GM19351 (cell line): ENCODE measurements around the gene NELFB.

ENCODE experiments used
- ATAC-seq: cut with Tn5 transposase; IDR thresholded peaks from one replicate; pipeline ENCODE4 v1.9.1; 2021; ENCODE audit warnings: mild to moderate bottlenecking, moderate library complexity; ENCODE audit not compliant: unreplicated experiment

Gene NELFB

DNA sequence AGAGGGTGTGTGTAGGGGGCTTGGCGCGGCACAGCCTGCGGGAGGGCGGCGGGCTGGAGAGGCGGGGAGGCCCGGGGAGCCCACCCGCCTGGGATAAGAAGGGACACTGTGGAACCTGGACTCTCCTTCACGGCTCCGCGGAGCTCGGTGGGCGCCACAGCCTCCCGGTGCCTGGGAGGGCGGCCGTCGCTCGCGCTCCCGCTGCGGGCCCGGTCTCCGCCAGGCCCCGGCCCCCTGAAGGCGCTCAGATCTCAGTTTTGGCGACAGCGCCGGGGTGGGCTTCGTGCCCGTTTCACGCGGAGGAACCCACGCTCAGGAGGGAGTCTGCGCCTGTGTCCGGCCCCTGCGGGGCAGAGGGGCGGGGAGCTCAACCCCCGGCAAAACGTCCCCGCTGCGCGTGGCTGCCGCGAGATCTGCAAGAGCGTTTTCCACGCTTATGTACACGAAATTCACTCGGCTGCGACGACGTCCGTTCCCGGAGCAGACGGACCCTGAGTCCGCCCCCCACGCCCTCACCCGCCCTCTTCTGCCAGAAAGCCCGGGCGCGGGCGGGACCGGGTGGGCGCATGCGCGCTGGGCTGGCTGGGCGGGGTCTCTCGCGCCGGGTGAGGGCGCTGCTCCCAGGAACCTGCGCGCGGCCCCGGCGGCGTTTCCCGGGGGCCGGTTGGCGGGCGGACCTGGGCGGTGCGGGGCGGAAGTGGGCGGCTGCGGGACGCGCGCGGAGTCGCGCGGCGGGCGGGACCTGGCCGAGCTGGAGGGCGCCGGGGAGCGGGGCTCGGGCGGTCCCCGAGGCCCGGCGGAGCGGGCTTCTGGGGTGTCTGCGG is at the start of gene NELFB:
Gene NELFB, plus strand, starts transcription at position 704 of the 824 bp plus-strand sequence.
- peak; percentile 77 for ATAC-seq

DNA sequence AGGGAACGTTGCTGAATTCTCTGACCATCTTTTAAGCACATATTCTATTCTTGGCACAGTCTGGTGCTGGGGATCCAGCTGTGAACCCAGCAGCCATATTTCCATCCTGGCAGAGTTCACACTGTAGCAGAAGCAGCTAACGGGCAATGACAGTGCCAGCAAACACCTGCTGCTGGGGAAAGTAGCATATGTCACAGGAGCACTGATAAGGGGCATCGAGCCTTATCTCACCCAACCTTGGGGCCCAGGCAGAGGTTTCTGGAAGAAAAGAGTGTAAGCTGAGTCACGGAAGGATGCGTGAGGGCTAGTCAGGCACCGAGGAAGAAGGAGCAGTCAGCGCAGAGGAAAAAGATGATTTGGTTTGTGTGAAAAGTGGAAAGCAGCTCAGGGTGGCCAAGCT is 48.5 kb upstream of the NELFB start:
- ATAC-seq: no peak

DNA sequence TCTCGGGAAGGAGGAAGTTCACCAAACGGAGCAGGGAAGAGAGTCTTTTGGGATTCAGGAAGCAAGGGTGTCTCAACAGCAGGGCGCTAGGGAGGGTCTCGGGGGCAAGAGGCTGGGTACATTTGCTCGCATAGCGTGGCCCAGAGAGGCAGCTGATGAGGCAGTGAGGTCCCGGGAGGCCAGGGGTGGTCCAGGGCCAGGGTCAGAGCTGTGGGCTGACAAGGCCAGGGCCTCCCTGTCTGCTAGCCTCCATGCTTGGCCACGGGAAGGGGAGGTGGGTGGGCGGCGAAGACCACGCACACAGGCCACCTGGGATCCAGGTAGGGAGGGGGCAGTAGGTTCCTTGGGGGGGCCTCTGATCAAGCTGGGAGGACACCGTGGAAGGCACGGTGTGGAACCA is 43.6 kb upstream of the NELFB start:
- no peak for ATAC-seq

DNA sequence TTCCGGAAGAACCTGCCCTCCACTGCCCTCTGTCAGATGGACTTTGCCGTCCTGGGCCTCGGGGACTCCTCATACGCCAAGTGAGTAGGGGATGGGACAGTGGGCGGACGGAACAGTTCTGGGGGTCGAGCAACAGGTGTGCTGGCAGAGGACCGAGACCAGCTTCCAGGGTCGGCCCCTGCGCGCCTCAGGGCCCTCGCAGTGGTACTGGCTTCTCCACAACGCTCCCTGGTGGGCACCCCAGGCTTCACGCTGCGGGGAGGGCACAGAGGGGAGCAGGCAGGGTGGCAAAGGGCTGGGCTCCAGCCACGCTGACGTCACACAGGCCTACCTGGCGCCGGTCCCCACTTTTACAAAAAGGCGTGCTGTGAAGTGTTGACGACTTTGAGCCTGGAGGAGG is 42.6 kb upstream of the NELFB start:
- no peak for ATAC-seq

DNA sequence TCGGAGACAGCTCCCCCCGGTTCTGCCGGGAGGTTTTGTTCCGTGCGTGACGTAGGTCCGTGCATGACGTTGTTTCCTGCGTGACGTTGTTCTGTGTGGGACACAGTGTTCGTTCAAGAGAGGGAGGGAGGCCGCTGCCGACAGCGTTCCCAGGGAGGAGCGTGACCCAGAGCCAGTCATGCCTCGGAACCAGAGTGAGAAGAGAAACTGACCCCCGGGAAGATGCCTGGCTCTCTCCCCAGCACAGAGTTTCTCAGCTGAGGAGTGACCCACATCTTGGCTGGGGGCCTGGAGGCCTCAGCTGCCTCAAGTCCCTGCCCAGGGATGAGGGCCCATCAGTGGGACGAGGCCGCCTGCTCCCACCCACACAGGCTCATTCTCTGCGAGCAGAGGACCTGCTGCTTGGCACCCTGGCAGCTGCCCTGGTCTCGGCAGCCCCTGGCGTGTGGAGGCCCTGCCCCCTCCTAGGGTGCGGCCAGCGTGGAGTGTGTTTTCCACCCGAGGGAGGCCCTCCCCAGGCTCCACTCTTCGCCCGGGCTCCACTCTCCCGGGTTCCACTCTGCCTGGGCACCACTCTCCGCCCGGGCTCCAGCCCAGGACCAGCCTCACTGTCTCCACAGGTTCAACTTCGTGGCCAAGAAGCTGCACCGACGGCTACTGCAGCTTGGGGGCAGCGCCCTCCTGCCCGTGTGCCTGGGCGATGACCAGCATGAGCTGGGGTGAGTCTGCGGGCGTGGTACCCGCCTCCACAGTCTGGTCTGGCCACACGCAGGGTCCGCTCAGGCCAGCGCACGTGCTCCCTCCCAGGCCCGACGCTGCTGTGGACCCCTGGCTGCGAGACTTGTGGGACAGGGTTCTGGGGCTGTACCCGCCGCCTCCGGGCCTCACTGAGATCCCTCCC is 41.7 kb upstream of the NELFB start:
- ATAC-seq: no peak

DNA sequence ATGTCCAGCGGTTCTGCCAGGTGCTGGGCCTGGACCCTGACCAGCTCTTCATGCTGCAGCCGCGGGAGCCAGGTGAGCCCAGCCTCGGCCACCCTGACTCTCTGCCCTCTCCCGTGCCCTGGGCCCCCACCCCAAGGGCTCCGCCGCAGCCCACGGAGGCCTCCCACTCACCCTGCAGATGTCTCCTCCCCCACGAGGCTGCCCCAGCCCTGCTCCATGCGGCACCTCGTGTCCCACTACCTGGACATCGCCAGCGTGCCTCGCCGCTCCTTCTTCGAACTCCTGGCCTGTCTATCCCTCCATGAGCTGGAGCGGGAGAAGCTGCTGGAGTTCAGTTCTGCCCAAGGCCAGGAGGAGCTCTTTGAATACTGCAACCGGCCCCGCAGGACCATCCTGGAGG is 40.5 kb upstream of the NELFB start:
- ATAC-seq: no peak

DNA sequence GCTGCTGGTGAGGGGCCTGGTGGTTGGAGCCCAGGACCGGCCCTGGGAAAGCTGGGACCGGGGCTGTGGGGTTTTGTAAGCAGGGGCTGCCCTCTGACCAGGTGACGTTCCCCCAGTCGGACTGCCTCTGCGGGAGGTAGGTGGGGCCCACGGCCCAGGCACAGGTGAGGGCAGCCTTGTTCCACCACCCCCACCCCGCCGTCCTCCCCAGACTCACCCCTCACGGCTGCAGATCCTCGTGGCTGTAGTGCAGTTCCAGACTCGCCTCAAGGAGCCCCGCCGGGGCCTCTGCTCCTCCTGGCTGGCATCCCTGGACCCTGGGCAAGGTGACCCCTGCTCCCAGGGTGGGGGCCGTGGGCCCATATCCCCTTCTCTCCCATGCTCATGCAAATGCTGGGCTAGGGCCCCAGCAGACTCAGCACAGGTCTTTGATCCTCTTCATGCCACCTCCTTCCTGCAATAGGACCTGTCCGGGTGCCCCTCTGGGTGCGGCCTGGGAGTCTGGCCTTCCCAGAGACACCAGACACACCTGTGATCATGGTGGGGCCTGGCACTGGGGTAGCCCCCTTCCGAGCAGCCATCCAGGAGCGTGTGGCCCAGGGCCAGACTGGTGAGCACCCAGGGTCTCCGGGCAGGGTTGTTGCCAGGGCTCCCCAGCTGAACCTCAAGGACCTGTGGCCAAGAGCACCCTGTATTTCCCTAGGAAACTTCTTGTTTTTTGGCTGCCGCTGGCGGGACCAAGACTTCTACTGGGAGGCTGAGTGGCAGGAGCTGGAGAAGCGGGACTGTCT is 39.7 kb upstream of the NELFB start:
- no peak for ATAC-seq

DNA sequence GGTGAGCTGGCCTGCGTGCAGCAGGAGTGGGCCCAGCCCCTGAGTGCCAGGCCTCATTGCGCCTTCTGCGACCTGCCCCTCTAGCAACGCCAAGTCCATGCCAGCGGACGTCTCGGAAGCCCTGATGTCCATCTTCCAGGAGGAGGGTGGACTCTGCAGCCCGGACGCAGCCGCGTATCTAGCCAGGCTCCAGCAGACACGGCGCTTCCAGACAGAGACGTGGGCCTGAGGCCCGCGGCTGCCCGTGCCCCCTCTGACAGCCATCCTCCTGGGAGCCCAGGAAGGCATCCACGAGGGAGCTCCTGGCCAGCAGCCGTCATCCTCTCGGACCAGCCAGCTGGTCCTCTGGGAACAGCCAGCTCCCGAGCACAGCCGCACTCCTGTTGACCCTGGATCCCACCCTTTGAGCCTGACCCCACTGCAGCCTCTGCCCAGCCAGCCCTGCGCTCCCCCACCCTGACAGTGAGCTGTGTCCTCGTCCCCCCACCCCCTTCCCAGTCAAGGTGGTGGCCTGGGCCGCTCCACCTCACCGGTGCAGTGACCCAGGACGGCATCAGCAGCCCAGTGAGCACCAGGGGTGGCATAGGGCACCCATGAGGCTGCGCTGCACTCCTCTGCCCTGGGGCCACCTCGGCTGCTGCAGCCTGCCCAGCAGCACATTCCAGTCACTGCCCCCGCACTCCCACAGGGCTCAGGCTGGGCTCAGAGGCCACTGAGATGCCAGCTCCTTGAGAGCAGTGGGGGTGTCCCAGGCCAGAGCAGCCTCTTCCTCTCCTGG is 38.8 kb upstream of the NELFB start:
- ATAC-seq: no peak

DNA sequence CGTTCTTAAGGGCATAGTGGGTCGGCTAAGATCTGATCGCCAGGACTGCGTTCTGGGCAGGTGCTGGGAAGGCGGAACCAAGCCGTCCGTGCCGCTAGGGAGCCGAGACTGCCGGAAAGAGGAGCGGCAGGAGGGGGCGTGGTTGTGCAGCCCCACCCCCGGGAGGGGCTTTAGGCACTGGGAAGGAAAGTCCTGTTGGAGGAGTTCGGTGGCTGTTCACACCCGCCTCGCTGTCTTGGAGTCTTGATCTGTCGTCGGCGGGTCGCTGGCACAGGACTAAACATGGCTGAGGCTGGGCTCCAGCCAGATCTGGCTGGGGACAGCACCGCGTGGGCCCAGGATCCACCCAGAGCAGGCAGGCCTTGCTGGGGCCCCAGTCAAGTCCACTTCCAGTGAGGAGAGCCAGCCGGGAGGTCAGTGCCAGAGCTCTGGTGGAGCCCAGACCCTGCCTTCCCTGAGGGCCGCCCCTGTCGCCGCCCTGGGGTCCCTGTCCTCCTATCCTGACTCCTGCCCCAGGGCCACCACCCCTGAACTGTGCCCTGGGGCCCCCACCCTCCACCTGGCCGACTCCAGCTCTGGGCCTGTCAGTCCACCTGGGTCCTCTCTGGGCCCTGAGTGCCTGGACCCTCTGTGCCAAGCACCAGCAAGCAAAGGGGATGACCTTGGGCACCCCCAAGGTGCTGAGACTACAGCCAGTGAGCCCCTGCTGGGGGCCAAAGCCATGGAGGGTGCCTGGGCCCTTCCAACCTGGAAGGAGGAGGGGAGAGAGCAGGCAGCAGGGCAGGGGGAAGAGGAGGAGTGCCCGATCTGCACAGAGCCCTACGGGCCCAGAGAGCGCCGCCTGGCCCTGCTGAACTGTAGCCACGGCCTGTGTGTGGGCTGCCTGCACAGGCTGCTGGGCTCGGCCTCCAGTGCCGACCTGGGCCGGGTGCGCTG is 37.6 kb upstream of the NELFB start:
- ATAC-seq: no peak

DNA sequence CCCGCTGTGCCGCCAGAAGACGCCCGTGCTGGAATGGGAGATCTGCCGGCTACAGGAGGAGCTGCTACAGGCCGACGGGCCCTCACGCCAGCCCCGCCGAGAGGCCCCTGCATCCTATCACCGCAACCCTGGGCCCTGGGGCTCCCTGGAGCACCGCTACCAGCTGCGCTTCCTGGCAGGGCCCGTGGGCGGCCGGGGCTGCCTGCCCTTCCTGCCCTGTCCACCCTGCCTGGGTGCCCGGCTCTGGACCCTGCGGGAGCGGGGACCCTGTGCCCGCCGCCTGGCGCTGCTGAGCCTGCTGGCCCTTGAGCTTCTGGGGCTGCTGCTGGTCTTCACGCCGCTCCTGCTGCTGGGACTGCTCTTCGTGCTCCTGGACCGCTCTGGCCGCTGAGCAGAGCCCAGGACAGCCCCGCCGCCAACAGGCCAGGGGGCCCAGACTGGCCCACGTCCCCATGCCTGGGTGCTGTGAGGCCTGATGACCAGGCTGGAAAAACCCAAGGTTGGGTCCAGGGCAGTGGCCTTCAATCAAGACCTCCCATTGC is 36.8 kb upstream of the NELFB start:
- ATAC-seq: no peak

DNA sequence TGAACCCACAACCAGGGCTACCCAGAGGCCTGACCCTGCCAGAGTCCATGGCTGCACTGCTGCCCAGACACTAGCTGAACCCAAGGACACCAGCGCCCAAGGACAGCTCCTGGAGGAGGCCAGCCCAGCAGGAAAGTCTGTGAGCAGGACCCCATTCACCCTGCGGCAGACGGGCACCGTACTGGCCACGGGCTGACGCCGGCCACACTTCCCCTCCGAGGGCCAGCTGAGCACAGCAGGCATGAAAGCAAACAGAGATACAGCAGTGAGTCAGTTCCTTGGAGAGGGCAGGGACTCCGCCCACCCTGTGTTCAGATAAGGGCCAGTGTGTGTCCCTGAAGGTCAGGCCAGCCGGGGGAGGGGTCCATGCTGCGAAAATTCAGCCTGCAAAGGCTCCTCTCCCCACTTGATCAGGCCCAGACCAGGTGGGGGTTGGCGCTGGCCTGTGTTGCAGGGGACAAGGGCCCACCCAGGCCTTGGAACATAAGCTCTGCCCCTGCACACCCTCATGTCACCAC is 36.3 kb upstream of the NELFB start:
- no peak for ATAC-seq

DNA sequence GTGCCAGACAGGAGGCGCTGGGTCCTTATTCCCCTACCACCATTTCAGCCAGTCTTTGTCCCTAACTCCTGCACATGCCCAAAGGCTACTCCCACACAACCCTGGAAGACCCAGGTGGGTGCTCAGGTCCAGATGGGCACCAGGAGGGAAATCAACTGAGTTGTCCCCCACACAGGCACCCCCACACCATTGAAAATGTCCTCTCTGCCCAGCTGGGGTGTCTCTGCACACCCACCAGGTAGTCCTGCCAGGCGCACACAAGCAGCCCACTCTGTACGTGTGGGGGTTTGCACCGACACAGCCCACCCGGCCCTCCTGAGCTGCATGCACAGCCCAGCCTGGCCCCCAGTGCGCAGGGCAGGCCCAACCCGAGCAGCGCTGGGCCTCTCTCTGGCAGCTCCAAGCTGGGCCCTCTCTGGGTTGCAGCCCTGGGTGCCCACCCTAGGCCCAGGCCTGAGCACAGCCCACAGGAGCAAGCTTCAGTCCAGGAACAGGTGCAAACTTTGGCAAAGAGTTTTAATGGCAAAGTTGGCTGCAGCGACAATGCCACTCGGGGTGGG is 35.3 kb upstream of the NELFB start:
- no peak for ATAC-seq

DNA sequence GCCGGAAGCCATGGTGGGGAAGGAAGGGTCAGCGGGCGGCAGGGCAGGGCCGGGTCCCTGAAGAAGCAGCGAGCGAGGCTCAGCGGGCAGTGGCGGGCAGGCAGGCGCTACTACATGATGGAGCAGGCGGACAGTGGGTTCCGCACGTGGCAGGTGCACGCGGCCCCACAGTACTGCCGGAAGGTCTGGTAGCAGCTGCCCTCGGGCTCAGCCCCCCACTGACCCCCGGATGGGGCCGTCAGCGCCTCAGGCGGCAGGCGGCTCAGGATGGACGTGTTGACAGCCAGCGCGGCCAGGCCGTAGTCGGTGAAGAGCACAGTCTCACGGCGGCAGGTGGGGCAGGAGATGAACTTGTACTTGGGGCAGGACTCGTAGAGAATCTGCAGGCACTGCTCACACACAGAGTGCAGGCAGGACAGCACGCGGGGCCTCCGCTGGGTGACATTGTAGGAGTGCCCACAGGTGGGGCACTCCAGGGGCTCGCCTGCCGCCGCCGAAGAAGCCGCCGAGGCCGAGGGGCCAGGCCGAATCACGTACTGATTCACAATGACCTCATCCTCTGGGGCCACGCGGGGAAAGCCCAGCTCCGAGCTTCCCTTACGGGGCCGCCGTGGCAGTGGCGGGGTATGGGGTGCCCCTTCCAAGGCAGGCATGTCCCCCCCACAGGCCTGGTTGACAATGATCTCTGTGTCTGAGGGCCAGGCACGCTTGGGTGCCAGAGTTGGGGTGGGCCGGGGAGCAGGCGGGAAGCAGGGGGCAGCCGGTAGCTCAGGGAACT is 34.6 kb upstream of the NELFB start:
- no peak for ATAC-seq

DNA sequence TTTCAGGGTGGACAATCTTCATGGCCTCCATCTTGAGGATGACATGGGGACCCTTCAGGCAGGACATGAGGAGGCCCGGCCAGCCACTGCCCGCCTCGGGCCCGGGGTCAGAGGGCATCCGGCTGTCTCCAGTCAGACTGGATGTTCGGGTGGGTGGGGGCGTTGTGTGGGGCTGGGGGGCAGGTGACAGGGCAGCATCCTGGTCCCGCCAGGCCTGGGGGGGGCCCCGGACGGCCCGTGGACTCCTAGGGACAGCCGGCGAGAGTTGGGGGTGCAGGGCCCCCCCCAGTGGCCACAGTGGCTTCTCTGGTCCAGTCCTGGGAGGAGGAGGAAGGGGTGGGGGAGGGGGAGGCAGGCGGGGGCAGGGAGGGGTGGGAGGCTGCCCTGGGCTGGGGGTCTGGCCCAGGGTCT is 34.0 kb upstream of the NELFB start:
- no peak for ATAC-seq

DNA sequence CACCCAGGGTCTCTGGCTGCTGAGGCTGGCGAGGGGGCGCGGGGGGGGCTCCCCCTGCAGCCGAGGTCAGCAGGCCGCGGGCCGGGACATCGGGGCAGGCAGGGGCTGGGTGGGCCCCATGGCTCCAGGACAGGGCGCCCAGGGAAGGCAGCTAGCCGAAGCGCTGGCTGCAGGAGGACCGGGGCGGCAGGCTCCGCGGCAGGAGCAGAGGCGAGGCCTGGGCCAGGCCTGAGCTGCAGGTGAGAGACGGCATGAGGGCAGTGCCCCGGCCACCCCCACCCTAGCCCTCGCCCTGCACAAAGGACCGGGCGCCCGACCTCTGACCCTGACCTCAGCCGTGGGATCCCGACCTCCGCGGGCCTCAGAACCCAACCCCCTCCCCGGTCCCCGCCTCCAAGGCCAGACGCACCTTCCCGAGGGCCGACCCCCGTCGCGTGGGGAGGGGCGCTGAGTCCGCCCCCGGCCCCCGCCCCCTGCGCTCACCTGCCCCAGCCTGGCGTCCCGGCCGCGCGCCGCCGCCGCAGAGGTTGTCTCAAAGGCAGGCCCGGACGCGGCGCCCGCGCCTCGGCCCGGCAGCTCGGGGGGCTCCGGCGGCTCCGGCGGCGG is 33.5 kb upstream of the NELFB start:
- ATAC-seq: no peak

DNA sequence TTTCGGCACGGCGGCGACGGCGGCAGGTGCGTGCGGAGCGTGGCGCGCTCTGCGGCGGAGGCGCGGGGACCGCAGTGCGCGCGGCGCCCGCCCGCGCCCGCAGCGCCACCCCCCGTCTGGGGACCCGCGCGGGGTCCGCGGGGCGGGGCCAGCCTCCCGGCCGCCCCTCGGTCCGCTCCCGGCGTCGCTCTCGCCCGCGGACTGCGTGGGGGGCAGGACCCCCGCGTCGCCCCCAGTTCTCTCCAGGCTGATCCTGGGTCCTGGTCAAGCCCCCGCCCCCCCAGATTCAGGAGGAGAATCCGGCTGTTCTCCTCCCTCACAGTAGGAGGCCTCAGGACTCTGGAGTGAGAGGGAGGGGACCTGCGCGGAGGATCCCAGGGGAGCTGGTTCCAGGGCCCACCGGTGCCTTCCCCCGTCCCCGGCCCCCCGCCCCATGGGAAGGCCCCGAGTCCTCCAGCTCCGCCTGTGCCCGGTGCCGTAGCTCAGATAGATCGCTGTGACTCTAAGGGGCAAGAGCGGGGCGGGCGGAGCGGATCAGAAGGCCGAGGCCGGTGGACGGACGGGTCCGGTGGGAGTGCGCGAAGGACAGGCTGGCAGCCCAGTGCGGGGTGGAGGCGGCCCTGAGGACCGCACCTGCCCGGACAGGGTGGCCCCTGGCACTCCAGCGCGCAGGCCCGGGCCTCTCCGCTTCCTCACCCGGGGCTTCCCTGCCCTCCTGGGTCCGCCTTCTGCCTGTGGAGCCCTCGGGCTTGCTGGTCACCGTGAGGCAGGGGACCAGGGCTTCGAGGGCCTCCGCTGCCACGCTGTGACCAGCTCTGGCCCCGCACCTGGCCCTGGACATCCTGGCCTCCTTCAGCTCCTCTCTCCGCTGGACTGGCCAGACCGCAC is 32.7 kb upstream of the NELFB start, which contains the start of gene RNF208:
Gene RNF208, minus strand, starts transcription at position 51 of the 888 bp plus-strand sequence. CDS start 1,028 bp downstream, outside the sequence.
- ATAC-seq: no peak
